ENCODE data around the gene C6orf163. TPM values are rescaled to one million over a fixed set of nuclear protein-coding genes. Genes with fewer than 3 reads are reported as not detected.

Gene C6orf163
- total and polyA plus RNA-seq, 2 donors (not counting 1 experiment from before 2014, with no cell fraction given), result 0.57 to 10.0 TPM

- Histone ChIP-seq H3K4me2 (replicated peaks; ENCODE audit: low read depth, low read length, poor library complexity, severe bottlenecking) (no peak overlapping the region), H2AFZ (ENCODE audit: insufficient read depth, low read depth, low read length, poor library complexity, severe bottlenecking) (no peak overlapping the region), H3K4me1 (ENCODE audit: control insufficient read depth in 2 of 2, insufficient read depth in 2 of 2, low read length in 2 of 2) (no peaks in the 10 kb centered on the region), H3K9me3 (ENCODE audit: control extremely low read depth in 1 of 3, control insufficient read depth in 2 of 3, insufficient read depth in 1 of 3, low read length in 2 of 3) (no peaks in the 10 kb centered on the region), H3K4me3 (ENCODE audit: control extremely low read depth in 1 of 5, extremely low read depth in 1 of 5, insufficient read depth in 1 of 5, low read depth in 2 of 5, low read length in 4 of 5) (no peak overlapping the region), H3K36me3 (replicated peaks in 1 of 2; ENCODE audit: control extremely low read depth in 1 of 2, control insufficient read depth in 1 of 2, extremely low read depth in 1 of 2, insufficient read depth in 2 of 2, low read length in 1 of 2) (no peaks in the 10 kb centered on the region), H3K27me3 (replicated peaks in 1 of 4; ENCODE audit: control extremely low read depth in 1 of 4, control insufficient read depth in 3 of 4, insufficient read depth in 4 of 4, low read length in 3 of 4) (no peaks in the 10 kb centered on the region), H3K9ac (ENCODE audit: low read length) (no peak overlapping the region), H3K79me2 (ENCODE audit: control insufficient read depth, insufficient read depth, low read length) (no peaks in the 10 kb centered on the region), H4K20me1 (ENCODE audit: control insufficient read depth, insufficient read depth, low read length, poor library complexity, severe bottlenecking) (no peaks in the 10 kb centered on the region), H3K27ac (ENCODE audit: low read length in 2 of 2) (no peak overlapping the region)
- intact Hi-C loops (cut with micrococcal nuclease), result loop anchor here (10.0 kb wide), 1 partner anchor 322 kb away; no protein-coding TSS in a partner anchor
- H3K4me1 Mint-ChIP-seq, result peaks cover 5% of the 10 kb centered on the region
- no peak overlapping the region for H3K27ac Mint-ChIP-seq
- H3K9me3 Mint-ChIP-seq (ENCODE audit: insufficient read depth), result no peaks in the 10 kb centered on the region
- 23% methylated on average over 3 of the region's 10 CpGs for WGBS (ENCODE audit: insufficient coverage)
- no peak for TF ChIP-seq EZH2 (IDR thresholded peaks at IDR 0.05; ENCODE audit: borderline replicate concordance, insufficient read depth, low read depth, low read length, poor library complexity, severe bottlenecking)
- TF ChIP-seq CTCF (IDR thresholded peaks at IDR 0.05), result no peak
- H3K4me3 Mint-ChIP-seq, result no peak overlapping the region
- H3K27me3 Mint-ChIP-seq, result no peaks in the 10 kb centered on the region
- DNase-seq (peak; percentile 32), ATAC-seq (ENCODE audit: low read depth) (peak; percentile 76)
- ChIA-PET POLR2A (no interaction called here), CTCF (interaction anchor here (0.6 kb wide), 1 partner anchor 154 kb away, joined by 3 read pairs; no protein-coding TSS in a partner anchor)
These were observed 52.2 kb downstream of the C6orf163 start for GRCh38 chr6:87396595-87397392.

GRCh38 chr6:87397656-87398055, 53.0 kb downstream of the C6orf163 start:
- no peaks in the 10 kb centered on the region for H3K9me3 Mint-ChIP-seq (ENCODE audit: insufficient read depth)
- no peak for TF ChIP-seq EZH2 (IDR thresholded peaks at IDR 0.05; ENCODE audit: borderline replicate concordance, insufficient read depth, low read depth, low read length, poor library complexity, severe bottlenecking)
- TF ChIP-seq CTCF (IDR thresholded peaks at IDR 0.05), result no peak
- H3K9ac ChIP-seq (ENCODE audit: low read length), result no peak overlapping the region
- H3K27ac Mint-ChIP-seq, result no peak overlapping the region
- H3K4me1 Mint-ChIP-seq, result peaks cover 5% of the 10 kb centered on the region
- intact Hi-C loops (cut with micrococcal nuclease), result loop anchor here (10.0 kb wide), 1 partner anchor 323 kb away; no protein-coding TSS in a partner anchor
- no peak overlapping the region for H3K4me3 Mint-ChIP-seq
- no peaks in the 10 kb centered on the region for H3K4me1 ChIP-seq (ENCODE audit: control insufficient read depth in 2 of 2, insufficient read depth in 2 of 2, low read length in 2 of 2)
- no peaks in the 10 kb centered on the region for H3K27me3 Mint-ChIP-seq
- no peak overlapping the region for H3K4me2 ChIP-seq (replicated peaks; ENCODE audit: low read depth, low read length, poor library complexity, severe bottlenecking)
- POLR2A ChIA-PET, result no interaction called here
- H3K9me3 ChIP-seq (ENCODE audit: control extremely low read depth in 1 of 3, control insufficient read depth in 2 of 3, insufficient read depth in 1 of 3, low read length in 2 of 3), result no peaks in the 10 kb centered on the region
- no peaks in the 10 kb centered on the region for H3K79me2 ChIP-seq (ENCODE audit: control insufficient read depth, insufficient read depth, low read length)
- H3K36me3 ChIP-seq (replicated peaks in 1 of 2; ENCODE audit: control extremely low read depth in 1 of 2, control insufficient read depth in 1 of 2, extremely low read depth in 1 of 2, insufficient read depth in 2 of 2, low read length in 1 of 2), result no peaks in the 10 kb centered on the region
- H3K4me3 ChIP-seq (ENCODE audit: control extremely low read depth in 1 of 5, extremely low read depth in 1 of 5, insufficient read depth in 1 of 5, low read depth in 2 of 5, low read length in 4 of 5), result no peak overlapping the region
- ATAC-seq (ENCODE audit: low read depth) (no peak), DNase-seq (no peak)
- H3K27me3 ChIP-seq (replicated peaks in 1 of 4; ENCODE audit: control extremely low read depth in 1 of 4, control insufficient read depth in 3 of 4, insufficient read depth in 4 of 4, low read length in 3 of 4), result no peaks in the 10 kb centered on the region
- CTCF ChIA-PET, result interaction anchor here (1.5 kb wide), 1 partner anchor 435 kb away, joined by 3 read pairs; no protein-coding TSS in a partner anchor
- 86% methylated on average over 1 of the region's 1 CpG for WGBS (ENCODE audit: insufficient coverage)
- H2AFZ ChIP-seq (ENCODE audit: insufficient read depth, low read depth, low read length, poor library complexity, severe bottlenecking), result no peak overlapping the region
- H3K27ac ChIP-seq (ENCODE audit: low read length in 2 of 2), result no peak overlapping the region
- no peaks in the 10 kb centered on the region for H4K20me1 ChIP-seq (ENCODE audit: control insufficient read depth, insufficient read depth, low read length, poor library complexity, severe bottlenecking)

All from B cell (primary cell).